Jurkat, Clone E6-1 (cell line): Measurements from ENCODE around the gene USP32.
"Not testable (repeated sequence)": the region's sequence is repeated elsewhere in the genome, so short reads cannot be mapped to it uniquely, and the experiment has no call there.

Experiments used
- DNase-seq: peaks from one replicate; pipeline ENCODE4 v3.0.0-alpha.2; 2011; ENCODE audit warnings: low read depth, low spot score
- H3K4me3 ChIP-seq: 2 replicates; pipeline ENCODE4 v1.5.1; 2011; ENCODE audit warnings: mild to moderate bottlenecking, low read length, control low read depth, moderate library complexity

Gene USP32

DNA sequence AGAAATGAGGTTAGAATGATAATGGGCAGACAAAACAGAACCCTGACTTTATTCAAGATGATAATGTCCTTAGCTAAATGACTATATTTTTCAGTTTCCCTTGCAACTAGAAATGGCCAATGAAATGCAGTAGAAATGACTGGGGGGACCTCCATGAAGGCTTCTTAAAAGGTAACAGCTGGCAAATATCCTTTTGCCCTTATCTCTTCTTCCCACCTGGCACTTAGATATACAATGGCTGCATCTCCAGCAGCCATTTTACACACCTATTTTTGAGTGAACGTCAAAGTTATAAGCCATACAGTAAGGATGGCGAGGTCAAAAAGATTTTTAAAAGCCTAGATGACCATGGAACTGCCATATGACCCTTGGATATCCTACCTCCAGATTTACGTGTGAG, 39.9 kb downstream of the USP32 start:
- H3K4me3 ChIP-seq = no peak overlapping the region
- no peak for DNase-seq

- no peak for DNase-seq
- H3K4me3 ChIP-seq = no peak overlapping the region
Measured at GRCh38 chr17:60351012-60351695, 40.8 kb downstream of the USP32 start.

DNA sequence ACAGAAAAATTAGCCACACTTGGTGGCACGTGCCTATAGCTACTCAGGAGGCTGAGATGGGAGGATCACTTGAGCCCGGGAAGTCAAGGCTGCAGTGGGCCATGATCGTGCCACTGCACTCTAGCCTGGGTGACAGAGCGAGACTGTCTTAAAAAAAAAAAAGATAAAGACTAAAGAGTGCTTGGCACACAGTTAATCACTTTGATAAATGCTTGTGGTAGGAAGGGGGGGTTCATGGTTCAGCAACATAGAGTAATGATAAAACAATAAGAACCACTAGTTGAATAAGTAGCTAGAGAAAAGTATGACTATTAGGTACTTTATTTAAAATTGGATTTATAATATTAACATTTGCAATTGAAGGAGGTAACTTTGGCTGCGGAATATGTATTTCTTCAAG, 43.3 kb downstream of the USP32 start:
- DNase-seq = no peak
- no peak overlapping the region for H3K4me3 ChIP-seq

GRCh38 chr17:60345233-60345632, 46.7 kb downstream of the USP32 start:
- DNase-seq = no peak
- no peak overlapping the region for H3K4me3 ChIP-seq

- not testable (repeated sequence) for DNase-seq, H3K4me3 ChIP-seq
Measured at GRCh38 chr17:60342492-60342891, 49.4 kb downstream of the USP32 start.

GRCh38 chr17:60335289-60335688, 56.6 kb downstream of the USP32 start:
- DNase-seq = no peak
- H3K4me3 ChIP-seq = no peak overlapping the region

- no peak overlapping the region for H3K4me3 ChIP-seq
- DNase-seq = no peak
Measured at GRCh38 chr17:60333628-60334031, 58.3 kb downstream of the USP32 start.

- not testable (repeated sequence) for H3K4me3 ChIP-seq
Measured at GRCh38 chr17:60333072-60333471, 58.9 kb downstream of the USP32 start.

GRCh38 chr17:60332574-60332973, 59.4 kb downstream of the USP32 start:
- DNase-seq = no peak
- H3K4me3 ChIP-seq = no peak overlapping the region

More at GRCh38 chr17:60333072-60333471, 58.9 kb downstream of the USP32 start:
- DNase-seq = not testable (repeated sequence)

GRCh38 chr17:60330731-60331130, 61.2 kb downstream of the USP32 start:
- no peak for DNase-seq

GRCh38 chr17:60328679-60329078, 63.3 kb downstream of the USP32 start:
- H3K4me3 ChIP-seq = no peak overlapping the region
- no peak for DNase-seq

More at GRCh38 chr17:60330731-60331130, 61.2 kb downstream of the USP32 start:
- no peak overlapping the region for H3K4me3 ChIP-seq

DNA sequence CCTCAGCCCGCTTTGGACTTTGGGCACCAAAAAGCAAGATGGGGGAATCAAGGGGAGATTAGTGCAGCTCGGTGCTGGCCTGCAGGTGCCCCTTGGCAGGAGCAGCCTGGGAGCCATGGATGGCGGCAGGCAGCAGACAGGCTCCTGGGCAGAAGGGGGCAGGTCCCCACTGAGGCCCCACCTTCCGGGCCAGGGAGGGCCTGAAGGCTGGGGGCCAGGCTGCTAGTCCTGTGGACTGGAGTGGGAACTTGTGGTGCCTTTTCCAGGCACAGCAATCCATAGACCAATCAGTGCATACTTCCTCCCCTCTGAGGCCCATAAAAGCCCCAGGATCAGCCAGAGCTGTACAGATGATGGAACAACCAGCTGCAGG, 64.0 kb downstream of the USP32 start:
- DNase-seq = no peak
- no peak overlapping the region for H3K4me3 ChIP-seq

DNA sequence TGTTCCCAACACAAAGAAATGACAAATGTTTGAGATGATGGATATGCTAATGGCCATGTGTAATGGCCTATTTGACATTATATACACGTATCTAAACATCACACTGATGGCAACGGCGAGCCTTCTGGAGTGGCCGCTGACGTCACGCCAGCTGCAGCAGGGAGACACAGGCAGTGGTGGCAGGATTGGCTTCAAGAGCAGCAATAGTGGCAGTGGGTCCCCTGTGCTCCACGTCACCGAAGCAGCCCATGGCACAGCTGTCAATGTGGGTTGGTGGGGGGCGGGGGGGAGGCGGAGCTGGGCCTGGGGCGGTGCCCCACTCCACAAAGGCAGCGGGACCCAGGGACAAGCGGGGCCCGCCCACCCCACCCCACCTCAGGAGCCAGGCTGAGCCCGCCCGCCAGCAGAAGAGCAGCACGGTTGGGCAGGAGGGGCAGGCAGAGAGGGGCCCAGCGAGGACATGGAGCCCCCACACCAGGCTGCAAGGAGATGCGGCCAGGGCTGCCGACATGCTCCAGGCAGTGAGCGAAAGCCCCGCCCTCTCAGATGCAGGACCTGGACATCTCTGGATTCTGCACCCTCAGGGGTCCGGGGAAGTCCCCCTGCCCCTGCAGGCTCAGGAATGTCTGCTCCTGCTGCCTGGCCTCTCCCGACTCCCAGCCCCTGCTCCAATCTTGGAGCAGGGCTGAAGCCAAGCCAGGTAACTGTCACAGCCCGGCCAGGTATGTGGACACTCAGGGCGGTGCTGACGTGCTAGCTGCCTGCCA, 64.6 kb downstream of the USP32 start:
- H3K4me3 ChIP-seq = no peak overlapping the region

DNA sequence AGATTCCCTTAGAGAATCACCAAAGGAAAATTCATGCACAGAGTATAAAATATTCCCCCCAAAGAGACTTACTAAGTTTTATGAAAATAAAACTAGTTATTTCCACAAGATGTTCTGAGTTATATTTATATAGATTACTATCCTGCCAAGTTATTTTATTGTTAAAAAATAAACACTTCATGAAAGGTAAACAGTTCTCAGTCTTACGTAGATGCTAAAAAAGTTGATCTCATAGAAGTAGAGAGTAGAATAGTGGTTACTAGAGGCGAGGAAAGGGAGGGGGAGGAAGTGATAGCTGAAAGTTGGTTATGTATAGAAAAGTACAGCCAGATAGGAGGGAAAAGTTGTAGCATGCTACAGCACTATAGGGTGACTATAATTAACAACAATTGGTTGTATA, 65.2 kb downstream of the USP32 start:
- H3K4me3 ChIP-seq = no peak overlapping the region
- no peak for DNase-seq

More for the DNA sequence above, 64.6 kb downstream of the USP32 start:
- no peak for DNase-seq

DNA sequence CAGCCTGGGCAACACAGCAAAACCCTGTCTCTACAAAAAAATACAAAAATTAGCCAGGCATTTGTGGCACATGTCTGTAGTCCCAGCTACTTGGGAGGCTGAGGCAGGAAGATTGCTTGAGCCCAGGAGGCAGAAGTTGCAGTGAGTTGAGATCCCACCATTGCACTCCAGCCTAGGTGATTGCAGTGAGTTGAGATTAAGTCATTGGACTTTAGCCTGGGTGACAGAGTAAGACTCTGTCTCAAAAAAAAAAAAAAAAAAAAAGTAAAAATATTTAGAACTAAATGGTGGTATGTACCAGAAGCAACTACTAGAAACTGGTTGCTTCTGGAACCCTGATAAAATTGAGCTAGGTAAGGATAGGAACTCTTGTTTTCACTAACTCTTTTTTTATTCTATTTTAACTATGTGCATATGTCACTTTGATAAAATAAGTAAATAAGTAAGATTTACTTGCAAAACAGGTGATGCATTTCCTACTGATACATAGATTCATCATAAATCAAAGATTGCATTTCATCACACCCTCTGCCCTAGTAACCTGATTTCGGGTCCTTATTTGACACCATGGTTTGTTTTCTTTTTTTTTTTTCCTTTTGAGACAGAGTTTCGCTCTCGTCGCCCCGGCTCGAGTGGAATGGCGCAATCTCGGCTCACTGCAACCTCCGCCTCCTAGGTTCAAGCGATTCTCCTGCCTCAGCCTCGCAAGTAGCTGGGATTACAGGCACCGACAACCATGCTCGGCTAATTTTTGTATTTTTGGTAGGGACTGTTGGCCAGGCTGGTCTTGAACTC, 66.0 kb downstream of the USP32 start:
- H3K4me3 ChIP-seq = no peak overlapping the region
- no peak for DNase-seq

GRCh38 chr17:60323754-60324153, 68.2 kb downstream of the USP32 start:
- DNase-seq = no peak

DNA sequence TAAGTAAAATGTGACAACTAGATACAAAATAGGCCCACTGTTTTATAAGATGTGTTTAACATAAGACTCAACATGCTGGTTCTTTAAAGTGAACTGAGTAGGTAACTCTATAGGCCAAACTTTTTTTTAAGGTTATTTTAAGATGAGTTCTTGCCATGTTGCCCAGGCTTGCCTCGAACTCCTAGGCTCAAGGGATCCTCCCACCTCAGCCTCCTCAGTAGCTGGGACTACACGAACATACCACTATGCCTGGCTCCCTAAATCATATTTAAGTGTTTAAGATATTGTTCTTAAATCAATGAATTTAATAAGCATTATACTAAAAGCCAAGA, 69.9 kb downstream of the USP32 start:
- DNase-seq = no peak
- no peak overlapping the region for H3K4me3 ChIP-seq

More at GRCh38 chr17:60323754-60324153, 68.2 kb downstream of the USP32 start:
- H3K4me3 ChIP-seq = no peak overlapping the region

DNA sequence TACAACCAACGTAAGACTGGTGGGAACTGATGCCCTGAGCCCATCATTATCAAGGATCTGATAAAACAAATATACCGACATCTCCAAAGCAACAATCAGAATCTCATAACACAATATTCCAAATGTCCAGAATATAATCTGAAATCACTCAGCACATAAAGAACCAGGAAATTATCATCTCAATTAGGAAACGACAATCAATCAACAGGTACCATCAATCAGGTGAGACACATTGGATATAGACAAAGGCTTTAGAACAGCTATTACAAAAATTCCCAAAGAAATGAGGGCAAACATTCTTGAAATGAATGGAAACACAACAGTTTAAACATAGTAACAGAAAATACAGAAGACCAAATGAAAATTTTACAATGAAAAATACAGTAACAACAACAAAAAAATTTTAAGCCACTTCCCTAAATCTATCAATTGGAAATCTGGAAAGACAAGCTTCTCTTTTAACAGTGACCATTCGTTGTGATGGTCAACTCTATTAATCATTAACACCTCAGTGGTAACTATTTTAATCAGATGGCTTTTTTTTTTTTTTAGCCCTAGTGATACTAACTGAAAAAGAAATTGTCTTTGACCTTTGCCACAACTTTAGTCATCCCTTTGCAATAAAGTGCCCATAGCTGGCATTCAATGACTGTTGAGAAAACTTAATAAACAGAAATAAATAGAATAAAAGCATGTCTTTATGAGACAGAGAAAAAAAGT, 70.4 kb downstream of the USP32 start:
- no peak for DNase-seq
- H3K4me3 ChIP-seq = no peak overlapping the region

DNA sequence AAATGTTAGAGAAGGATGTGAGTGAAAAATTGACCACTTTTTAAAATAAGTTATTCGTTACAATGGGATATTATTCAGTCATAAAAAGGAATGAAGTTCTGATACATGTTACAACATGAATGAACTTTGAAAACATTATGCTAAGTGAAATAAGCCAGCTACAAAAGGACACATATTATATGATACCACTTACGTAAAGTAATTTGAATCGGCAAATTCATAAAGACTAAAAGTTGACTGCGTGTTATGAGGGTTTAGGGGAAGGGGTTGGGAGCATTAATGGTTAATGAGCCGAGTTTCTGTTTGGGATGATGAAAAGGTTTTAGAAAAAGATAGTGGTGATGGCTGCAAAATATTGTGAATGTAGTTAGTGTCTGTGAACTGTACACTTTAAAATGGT, 73.1 kb downstream of the USP32 start:
- no peak overlapping the region for H3K4me3 ChIP-seq
- no peak for DNase-seq
